ENCODE measurements around the gene ISYNA1. TPM values are rescaled to one million over a fixed set of nuclear protein-coding genes. Genes with fewer than 3 reads are reported as not detected.

ISYNA1 gene
- total RNA-seq, 4 donors from 2014 or later, result 15.8 to 38.9 (median 26.2) TPM

- Histone ChIP-seq H3K4me1 (peaks cover 42 to 74% (median 70%) of the 10 kb centered on the region in 4 donors), H3K4me3 (no peak overlapping the region), H3K36me3 (peaks cover 0 to 69% (median 49%) of the 10 kb centered on the region in 4 donors), H3K9me3 (no peaks in the 10 kb centered on the region), H3K27me3 (no peaks in the 10 kb centered on the region), H3K27ac (replicated peaks in 1 of 4) (peak overlapping the region; percentile 83 to 95 (median 90))
- TF ChIP-seq CTCF (IDR thresholded peaks at IDR 0.05), result no peak
- TF ChIP-seq POLR2AphosphoS5 (IDR thresholded peaks at IDR 0.05), result no peak
- TF ChIP-seq EP300 (IDR thresholded peaks at IDR 0.05), result no peak
- TF ChIP-seq POLR2A (IDR thresholded peaks at IDR 0.05; ENCODE audit: low read depth), result no peak
- intact Hi-C loops (cut with DNase I), result no loop called here
- WGBS, result 87% methylated on average over 19 of the region's 21 CpGs
- no peak for DNase-seq (ENCODE audit: extremely low spot score)
Observed at GRCh38 chr19:18457483-18458331, 19.8 kb upstream of the ISYNA1 start.

GRCh38 chr19:18456974-18457373 lies 19.0 kb upstream of the ISYNA1 start:
- Histone ChIP-seq H3K27me3 (no peaks in the 10 kb centered on the region), H3K4me3 (no peak overlapping the region), H3K27ac (replicated peaks in 1 of 4) (peak overlapping the region; percentile 83 to 95 (median 90)), H3K4me1 (peaks cover 39 to 67% (median 63%) of the 10 kb centered on the region in 4 donors), H3K36me3 (peaks cover 0 to 74% (median 56%) of the 10 kb centered on the region in 4 donors), H3K9me3 (no peaks in the 10 kb centered on the region)
- TF ChIP-seq CTCF (IDR thresholded peaks at IDR 0.05) (no peak), POLR2A (IDR thresholded peaks at IDR 0.05; ENCODE audit: low read depth) (no peak), POLR2AphosphoS5 (IDR thresholded peaks at IDR 0.05) (peak in 1 of 2 donors; percentile 36)
- 66% methylated on average over 7 of the region's 9 CpGs for WGBS
- intact Hi-C loops (cut with DNase I), result no loop called here
- DNase-seq (ENCODE audit: extremely low spot score), result no peak

GRCh38 chr19:18456279-18456678 lies 18.3 kb upstream of the ISYNA1 start:
- no peak for TF ChIP-seq POLR2AphosphoS5 (IDR thresholded peaks at IDR 0.05)
- TF ChIP-seq CTCF (IDR thresholded peaks at IDR 0.05), result no peak
- TF ChIP-seq POLR2A (IDR thresholded peaks at IDR 0.05; ENCODE audit: low read depth), result no peak
- no peak for TF ChIP-seq EP300 (IDR thresholded peaks at IDR 0.05)
- Histone ChIP-seq H3K27me3 (no peaks in the 10 kb centered on the region), H3K9me3 (no peaks in the 10 kb centered on the region), H3K36me3 (peaks cover 0 to 76% (median 56%) of the 10 kb centered on the region in 4 donors), H3K4me1 (peaks cover 36 to 67% (median 61%) of the 10 kb centered on the region in 4 donors), H3K4me3 (no peak overlapping the region), H3K27ac (replicated peaks in 1 of 4) (peak overlapping the region; percentile 83 to 95 (median 90))
- no peak for DNase-seq (ENCODE audit: extremely low spot score)
- 100% methylated on average over 2 of the region's 4 CpGs for WGBS
- intact Hi-C loops (cut with DNase I), result no loop called here

- no peaks in the 10 kb centered on the region for H3K27me3 ChIP-seq
- DNase-seq (ENCODE audit: extremely low spot score), result no peak
- H3K4me3 ChIP-seq, result no peak overlapping the region
- peaks cover 17 to 88% (median 66%) of the 10 kb centered on the region in 4 donors for H3K36me3 ChIP-seq
- H3K4me1 ChIP-seq, result peaks cover 22 to 53% (median 43%) of the 10 kb centered on the region in 4 donors
- no peak overlapping the region for H3K27ac ChIP-seq (replicated peaks in 1 of 4)
- intact Hi-C loops (cut with DNase I), result loop anchor here (5.0 kb wide), 1 partner anchor 394 kb away; no protein-coding TSS in a partner anchor
- TF ChIP-seq POLR2AphosphoS5 (IDR thresholded peaks at IDR 0.05) (no peak), POLR2A (IDR thresholded peaks at IDR 0.05; ENCODE audit: low read depth) (no peak), EP300 (IDR thresholded peaks at IDR 0.05) (no peak), CTCF (IDR thresholded peaks at IDR 0.05) (no peak)
- H3K9me3 ChIP-seq, result no peaks in the 10 kb centered on the region
- 83% methylated on average over 10 of the region's 10 CpGs for WGBS
Observed at GRCh38 chr19:18453269-18454024, 15.5 kb upstream of the ISYNA1 start.

Data from esophagus muscularis mucosa (tissue), 4 donors.